Left cardiac atrium (tissue), 4 donors: ENCODE measurements around the gene PACSIN2. TPM values are rescaled to one million over a fixed set of nuclear protein-coding genes. Genes with fewer than 3 reads are reported as not detected.
A peak's percentile ranks its signal among the peaks of the same experiment; 100 is the strongest.

Source experiments
- ATAC-seq, 2 donors: fragments of 200-7000 bp; cut with Tn5 transposase; one replicate each; pipeline ENCODE4 v1.9.1; 2020; ENCODE audit warnings: mild to moderate bottlenecking in 2 of 2, moderate library complexity in 2 of 2
- DNase-seq: peaks from one replicate; pipeline ENCODE4 v3.0.0-alpha.2; 2020
- intact Hi-C, 2 donors: fragments of 100-400 bp; cut with DNase I; formaldehyde crosslinking; loops; one replicate each; pipeline versions ENCODE4 v1.14.1 to v1.15.1; 2022 to 2023
- total RNA-seq, 2 donors: library from RNA; stranded (reverse); fragmentation: NEBNext Ultra II Directional; extraction: Animal tissue kit (Norgen Biotek cat#: 25700); gene quantifications; one replicate each; pipeline ENCODE4 v1.2.1, GENCODE V29; 2021
- donor health status: DM: no; HTN: yes; CAD: no.
- donor health status: DM: no; HTN: yes; CAD: no; lungs with severe emphysema.
- donor health status: DM: yes; HTN: yes; CAD: no.
- donor health status: Dilated cardiomyopathy.

PACSIN2 gene
- total RNA-seq, 2 donors from 2014 or later: 55.8 to 62.9 TPM

DNA sequence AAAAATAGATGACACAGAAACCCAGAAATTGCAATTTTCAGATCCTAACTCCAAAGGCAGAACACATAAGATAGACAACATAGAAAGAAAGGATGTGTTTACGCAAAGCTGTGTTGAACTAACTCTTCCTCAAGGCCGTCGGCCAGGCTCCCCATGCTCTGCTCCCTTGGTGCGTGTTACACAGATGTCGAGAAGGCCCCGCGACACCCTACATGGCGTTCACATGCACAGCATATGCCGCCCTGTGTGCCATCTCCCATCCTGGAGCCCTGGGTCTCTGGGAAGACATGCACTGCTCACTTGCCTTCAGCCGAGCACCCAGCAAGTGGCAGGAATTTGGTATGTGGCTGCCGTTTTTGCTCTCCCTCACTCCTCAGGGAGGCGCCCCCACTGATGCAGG, 110.9 kb downstream of the PACSIN2 start:
- DNase-seq (no peak), ATAC-seq (no peak)
- intact Hi-C loops: loop anchor here in 1 of 2 donors (5.0 to 10.0 kb wide), 2 partner anchors 37 to 61 kb away; no protein-coding TSS in a partner anchor

DNA sequence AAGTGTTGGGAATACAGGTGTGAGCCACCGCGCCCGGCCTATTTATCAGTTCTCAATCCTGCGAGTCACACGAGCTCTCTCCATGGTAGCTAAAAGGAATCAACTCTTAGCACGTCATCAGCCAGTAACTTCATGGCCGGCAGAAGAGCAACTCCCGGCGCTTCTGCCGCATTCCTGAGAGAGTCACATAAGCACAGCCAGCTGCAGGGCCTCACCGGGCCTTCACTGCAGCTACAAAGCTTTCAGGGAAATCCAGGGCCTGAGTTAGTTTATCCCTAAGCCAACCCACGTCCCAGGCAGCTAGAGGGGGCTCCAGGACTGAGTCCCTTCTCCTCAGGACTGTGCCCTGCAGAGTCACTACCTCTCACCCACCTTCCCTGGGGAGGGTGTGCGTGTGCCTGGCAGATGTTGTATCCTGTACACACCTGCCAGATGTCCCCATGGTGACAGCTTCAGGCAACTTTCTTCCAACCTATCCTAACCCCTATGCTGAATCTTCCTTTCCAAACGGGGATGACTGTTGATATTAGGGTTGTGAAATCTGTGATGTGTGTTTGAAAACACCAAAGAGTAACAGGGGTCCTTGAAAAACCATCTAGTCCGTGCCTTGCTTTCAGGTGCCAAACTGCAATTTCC, 112.0 kb downstream of the PACSIN2 start:
- DNase-seq: no peak
- intact Hi-C loops: loop anchor here in 1 of 2 donors (5.0 to 10.0 kb wide), 2 partner anchors 36 to 62 kb away; no protein-coding TSS in a partner anchor
- ATAC-seq: peak in 1 of 2 donors; percentile 1

DNA sequence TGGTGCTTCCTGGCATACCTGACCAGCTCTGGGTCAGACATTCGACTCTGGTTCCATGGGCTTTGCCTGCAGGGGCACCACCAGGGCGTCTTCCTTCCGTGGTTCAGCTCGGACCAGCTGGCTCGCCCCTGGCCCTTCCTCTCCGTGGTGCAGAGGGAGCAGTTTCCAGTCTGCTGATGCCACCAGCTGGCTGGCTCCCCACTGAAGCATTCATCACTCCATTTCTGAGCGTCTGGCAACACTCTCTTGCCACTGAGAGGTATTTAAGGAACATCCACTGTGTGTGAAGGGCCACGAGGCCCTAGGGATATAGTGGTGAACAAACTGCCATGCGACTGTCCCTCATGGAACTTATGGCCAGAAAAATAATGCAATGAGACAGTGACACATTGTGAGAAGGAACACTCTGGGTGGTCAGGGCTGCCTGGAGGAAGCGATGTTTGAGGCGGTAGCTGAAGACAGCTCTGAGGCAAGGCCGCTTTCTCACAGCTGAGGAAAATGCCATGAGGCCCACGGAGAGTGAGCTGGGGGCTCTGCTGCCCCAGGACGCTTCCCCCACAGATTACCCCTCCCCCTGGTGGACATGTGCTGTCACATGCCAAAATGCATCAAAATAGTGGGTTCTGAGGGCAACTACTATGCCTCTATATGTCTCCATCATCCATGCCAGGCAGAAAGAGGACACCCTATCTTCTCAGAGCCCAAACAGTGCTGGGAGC, 113.0 kb downstream of the PACSIN2 start:
- no peak for DNase-seq
- intact Hi-C loops: loop anchor here in 1 of 2 donors (5.0 to 10.0 kb wide), 2 partner anchors 35 to 63 kb away; no protein-coding TSS in a partner anchor
- ATAC-seq: peak; percentile 57 to 71

- intact Hi-C loops: no loop called here
- ATAC-seq (no peak), DNase-seq (no peak)
Measured at GRCh38 chr22:42897960-42898359, 117.0 kb downstream of the PACSIN2 start.

DNA sequence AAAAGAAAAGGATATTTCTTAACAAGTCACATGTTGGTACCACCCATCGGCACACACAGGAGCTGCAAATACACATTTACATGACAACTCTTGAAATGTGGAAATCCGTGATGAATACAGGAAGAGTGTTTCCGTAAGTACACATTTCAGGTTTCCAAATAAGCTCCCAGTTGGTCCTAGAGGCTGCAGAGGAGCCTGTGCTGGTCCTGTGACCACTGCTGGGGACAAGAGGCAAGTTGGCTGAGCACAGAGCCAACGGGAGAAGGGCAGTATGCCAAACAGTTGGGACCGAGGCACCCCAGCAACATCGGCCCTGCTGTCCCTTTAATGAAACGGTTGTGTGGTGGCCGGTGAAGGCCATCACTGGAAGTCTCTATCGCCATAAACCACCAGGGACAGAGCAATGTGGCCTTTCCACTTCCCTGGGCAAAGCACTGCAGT, 119.4 kb downstream of the PACSIN2 start:
- ATAC-seq (peak in 1 of 2 donors; percentile 5), DNase-seq (no peak)
- intact Hi-C loops: no loop called here

GRCh38 chr22:42895087-42895486, 119.9 kb downstream of the PACSIN2 start:
- intact Hi-C loops: no loop called here
- DNase-seq: no peak
- ATAC-seq: no peak

DNA sequence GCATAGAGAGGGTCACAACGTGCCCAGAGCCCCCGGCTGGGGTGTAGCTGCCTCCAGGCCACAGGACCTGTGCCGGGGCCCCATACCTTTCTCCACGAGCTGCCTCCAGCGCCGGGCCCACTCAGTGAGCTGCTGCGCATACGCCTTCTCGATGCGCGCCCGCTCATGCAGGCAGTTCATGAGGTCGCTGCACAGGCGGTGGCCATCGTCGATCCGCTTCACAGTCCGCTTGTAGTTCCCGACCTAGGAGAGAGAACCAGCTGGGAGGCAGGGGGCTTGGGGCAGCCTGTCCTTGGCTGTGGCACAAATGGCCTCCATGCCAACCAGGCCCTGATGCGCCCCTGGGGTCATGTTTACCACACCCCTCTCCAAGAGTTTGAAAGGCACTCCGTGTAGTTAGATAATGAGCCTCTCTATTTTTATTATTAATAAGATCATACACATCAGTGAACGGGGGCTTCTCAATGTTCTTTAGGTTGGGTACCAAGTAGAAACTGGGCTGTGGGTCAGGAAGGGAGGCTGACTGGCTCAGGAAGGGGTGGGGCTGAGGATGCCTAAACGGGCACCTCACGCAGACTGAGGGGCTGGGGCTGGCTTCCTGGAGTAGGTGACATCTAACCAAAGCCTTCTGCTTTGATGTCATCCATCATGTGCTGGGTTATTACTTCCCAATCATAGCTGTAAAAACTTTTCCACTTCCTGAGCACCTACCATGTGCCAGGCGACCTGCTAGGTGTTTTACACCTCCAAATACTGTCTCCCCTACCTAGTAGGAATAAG, 121.4 kb downstream of the PACSIN2 start:
- DNase-seq (no peak), ATAC-seq (no peak)
- intact Hi-C loops: no loop called here

DNA sequence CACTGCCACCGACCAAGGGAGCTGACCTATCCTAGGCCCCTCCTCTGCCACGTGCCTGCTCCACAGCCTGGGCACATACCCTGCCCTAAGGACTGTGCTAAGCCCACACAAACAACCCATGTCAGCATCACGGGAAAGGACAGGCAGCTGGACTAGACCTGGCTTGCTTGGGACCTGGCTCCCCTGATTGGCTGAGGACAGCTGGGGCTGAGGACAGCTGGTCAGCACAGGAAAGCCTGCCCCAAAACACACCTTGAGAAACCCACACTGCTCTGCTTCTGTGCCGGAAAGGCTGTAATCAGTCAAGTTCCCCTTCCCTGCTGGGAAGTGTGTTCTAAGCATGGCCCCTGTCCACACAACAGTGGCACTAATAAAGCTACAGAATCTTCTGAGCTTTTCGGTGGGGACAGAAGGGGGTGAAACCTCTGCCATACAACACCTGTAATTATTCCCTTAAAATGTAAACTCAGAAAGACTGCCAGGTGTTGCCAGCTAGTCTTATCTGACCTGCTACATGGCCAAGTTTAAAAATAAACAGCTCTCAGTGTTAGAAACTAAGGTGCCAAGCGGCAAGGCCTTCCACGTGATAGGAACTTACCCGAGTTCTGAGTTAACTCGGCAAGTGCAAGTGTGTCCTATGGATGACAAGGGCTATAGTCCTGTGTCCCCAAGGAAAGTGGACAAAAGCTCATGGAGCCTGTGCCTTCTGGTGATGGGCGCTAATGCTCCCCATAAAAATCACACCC, 122.2 kb downstream of the PACSIN2 start:
- no peak for DNase-seq
- intact Hi-C loops: no loop called here
- ATAC-seq: peak; percentile 38 to 57

DNA sequence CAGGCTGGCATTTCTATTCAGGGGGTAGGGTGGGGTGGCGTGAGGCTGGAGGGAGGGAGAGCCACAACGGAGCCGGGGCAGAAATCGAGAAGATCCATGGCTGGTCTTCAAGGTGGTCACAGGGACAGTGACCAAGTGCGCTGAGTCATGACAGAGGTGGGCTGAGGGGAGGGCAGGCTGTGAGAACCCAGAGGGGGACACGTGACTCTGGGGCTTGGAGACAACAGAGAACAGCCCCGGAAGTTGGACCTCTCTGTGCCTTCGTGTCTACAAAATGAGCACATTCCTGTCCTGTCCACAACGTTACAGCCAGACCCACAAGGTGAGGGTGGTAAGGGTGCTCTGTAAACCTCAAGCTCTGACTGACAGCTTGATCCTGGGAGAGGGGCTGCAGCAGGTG, 122.8 kb downstream of the PACSIN2 start:
- peak; percentile 22 to 32 for ATAC-seq
- DNase-seq: no peak
- intact Hi-C loops: no loop called here

GRCh38 chr22:42891696-42892095, 123.3 kb downstream of the PACSIN2 start:
- DNase-seq (no peak), ATAC-seq (no peak)

DNA sequence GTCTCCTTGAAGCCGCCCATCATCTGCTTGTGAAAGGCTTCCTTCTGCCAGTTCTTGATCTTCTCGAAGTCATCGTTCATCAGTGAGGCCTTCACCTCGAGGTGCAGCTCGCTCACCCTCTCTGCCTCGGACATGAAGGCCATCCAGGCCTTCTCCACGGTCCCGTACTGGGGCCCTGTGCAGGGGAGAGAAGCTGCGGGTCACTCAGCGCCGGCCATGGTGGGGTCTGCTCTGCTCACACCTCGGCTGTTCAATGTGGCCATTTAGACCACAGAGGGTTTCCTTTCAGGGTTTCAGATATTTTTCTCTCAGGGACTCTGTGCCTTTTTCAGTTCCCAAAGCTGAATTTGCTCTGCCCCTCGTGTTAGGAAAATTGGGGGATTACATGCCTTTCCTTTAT, 123.9 kb downstream of the PACSIN2 start:
- ATAC-seq (no peak), DNase-seq (no peak)
- intact Hi-C loops: no loop called here

More at GRCh38 chr22:42891696-42892095, 123.3 kb downstream of the PACSIN2 start:
- intact Hi-C loops: no loop called here

DNA sequence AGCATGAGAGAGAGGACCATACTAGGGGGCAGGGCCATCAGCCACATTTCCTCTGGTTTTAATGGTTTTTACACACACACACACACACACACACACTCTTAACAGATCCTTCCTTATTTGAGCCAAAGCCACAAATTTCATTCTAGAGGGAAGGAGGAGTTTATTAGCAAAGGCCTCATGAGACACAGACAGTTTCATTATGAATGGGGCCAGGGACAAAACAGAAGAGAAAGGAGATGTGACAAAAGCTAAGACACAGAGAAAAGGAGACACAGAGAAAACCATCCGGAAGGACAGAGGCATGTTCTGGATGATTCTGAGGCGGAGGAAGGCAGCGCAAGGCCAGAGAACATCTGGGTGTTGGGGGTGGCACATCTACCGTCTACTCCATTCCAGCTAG, 125.6 kb downstream of the PACSIN2 start:
- intact Hi-C loops: no loop called here
- no peak for DNase-seq
- ATAC-seq: peak in 1 of 2 donors; percentile 6

DNA sequence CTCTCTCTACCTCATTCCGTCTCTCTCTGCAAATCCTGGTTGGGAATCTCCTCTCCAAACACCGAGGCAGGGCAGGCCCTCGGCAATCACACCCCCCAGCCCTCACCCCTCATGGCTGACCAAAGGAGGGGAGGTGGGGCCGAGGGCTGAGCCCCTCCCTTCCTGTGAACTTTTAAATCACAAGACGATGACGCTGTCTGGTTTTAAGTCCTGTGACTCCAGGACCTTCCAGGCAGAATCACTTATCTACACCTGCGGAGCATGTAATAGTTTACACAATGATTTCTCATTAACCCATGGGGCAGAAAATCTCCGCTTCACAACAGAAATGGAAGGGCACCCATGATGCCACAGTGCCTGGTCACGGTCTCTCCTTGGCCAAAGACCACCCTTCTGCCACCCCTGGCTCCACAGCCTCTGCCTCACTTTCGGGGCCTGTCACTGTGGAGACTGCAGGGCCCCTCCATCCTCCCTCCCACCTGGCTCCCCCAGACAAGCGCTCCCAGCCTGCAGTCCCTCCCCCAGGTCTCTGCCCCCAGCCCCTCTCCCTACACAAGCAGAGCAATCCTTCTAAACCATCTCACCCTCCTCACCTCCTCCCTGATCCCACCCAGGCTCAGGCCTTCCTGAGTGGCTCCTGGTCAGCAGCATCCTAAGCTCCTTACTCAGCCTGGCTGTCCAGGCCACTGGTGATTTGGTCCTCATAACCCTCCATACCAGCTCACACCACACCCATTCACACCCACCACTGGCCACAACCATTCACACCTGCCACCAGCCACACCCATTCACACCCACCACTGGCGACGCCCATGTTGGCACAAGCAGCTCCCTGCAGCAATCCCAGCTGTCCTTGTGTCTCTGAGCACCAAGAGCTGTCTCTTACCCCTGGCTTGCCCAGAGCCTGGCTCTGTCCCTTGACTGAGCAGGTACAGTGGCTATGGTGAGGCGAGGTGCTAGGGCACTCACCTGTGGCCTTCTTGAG, 127.1 kb downstream of the PACSIN2 start:
- DNase-seq: no peak
- intact Hi-C loops: no loop called here
- ATAC-seq: no peak

- ATAC-seq (no peak), DNase-seq (no peak)
- intact Hi-C loops: no loop called here
Measured at GRCh38 chr22:42887120-42887519, 127.8 kb downstream of the PACSIN2 start.

DNA sequence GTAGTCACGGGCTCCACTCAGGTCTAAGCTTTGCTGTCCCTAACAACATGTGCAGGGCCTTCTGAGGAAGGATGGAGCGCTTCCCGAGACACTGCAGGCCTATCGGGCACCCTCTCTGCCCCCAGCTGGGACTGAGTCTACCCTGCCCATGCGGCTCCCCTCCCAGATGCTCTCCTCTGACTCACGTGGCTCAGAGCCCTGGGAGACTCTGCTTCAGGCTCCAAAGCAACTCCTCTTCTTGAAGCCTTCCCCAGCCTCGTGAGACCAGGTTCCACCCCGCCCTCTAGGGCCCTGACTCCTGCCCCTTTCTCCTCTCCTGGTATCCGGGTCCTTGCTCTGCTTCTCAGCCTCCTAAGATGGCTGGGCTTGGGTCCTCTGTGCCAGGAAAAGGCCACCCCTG, 129.5 kb downstream of the PACSIN2 start:
- ATAC-seq: peak in 1 of 2 donors; percentile 40
- DNase-seq: no peak
- intact Hi-C loops: no loop called here

GRCh38 chr22:42884616-42885375, 130.2 kb downstream of the PACSIN2 start:
- intact Hi-C loops: no loop called here
- ATAC-seq (no peak), DNase-seq (no peak)

GRCh38 chr22:42883970-42884369, 131.0 kb downstream of the PACSIN2 start:
- no peak for DNase-seq
- ATAC-seq: no peak
- intact Hi-C loops: no loop called here
